Activated CD8-positive, alpha-beta memory T cell treated with anti-CD3 and anti-CD28 coated beads, Interleukin-2, amount 50 U/mL, for 1 hour (primary cell): ENCODE results near the gene PRPS2.

ENCODE experiments used
- DNase-seq: peaks from one replicate; pipeline ENCODE4 v3.0.0-alpha.2; 2020; ENCODE audit errors: extremely low read depth

Gene PRPS2

GRCh38 chrX:12791257-12792228 lies at the start of gene PRPS2:
TSS of gene PRPS2 (plus strand) at chrX:12791412. CDS start at chrX:12791498, 86 bp downstream.
- DNase-seq, result peak; percentile 45

DNA sequence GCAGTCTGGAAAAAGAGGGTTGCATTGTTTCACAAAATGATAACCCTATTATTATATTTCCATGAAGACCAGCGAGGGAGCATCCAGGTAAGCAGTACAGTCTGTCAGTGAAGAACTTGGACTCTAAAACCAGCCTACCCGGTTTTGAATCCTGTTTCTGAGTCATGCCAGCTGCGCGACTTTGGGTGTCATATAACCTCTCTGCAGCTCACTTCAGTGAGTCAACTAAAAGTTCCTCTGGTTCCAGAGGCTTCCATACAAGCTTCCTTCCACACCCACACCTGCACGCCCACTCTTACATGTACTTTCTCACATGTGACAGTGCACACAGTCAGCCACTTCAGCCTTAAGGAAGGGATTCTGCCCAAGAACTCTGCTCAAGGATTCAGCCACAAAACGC lies 49.8 kb upstream of the PRPS2 start:
- DNase-seq, result no peak

DNA sequence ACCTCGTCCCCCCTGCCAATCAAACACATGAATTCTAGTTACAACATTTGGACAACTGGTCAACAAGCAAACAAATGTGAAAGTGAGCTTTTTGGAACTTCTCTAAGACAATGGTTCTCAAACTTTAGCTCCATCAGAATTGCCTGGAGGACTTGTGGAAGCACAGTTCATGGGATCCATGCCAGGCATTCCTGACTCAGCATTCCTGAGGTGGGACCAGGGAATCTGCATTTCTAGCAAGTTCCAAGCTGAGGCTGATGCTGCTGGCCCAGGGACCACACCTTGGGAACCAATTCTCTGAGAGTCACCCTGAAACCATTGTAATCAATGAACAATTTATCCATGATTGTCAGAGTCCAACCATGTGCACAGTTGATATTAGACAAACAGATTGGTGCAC lies 43.8 kb upstream of the PRPS2 start:
- no peak for DNase-seq

- no peak for DNase-seq
These were observed 39.3 kb upstream of the PRPS2 start for GRCh38 chrX:12751887-12752286.

GRCh38 chrX:12753366-12753765 lies 37.8 kb upstream of the PRPS2 start:
- DNase-seq, result no peak

DNA sequence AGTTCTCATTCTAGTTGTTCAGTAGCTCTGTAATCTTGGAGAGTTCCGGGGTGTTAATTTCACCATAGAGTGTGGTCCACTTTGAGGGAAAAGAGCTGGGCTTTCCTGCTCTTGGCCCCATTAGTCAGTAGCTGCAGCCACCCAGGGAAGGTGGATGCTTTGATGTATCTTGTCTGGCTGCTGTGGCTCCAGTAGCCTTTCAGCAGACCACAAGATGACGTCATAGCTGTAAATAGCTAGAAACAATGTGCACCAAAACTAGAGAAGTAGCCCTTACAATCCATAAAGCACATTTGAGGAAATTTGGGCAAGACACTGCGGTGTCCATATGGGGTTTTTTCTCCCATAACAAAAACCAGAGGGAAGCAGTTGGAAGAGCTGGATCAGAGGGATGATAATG lies 32.9 kb upstream of the PRPS2 start:
- DNase-seq, result no peak

DNA sequence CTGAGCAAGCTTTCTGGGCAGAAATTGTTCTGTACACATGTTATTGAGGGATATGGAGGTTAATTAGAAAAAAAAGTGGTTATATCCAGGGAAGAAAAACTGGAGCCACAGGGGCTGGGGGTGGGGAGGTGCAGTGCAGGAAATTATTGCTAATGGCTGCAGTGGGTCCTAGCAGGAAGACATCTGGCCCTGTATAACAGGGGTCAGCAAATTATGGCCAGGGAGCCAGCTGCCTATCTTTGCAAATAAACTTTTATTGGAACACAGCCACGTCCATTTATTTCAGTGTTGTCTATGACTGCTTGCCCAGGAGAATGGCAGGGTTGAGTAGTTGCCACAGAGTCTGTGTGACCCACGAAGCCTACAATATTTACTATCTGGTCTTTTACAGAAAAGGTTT lies 23.4 kb upstream of the PRPS2 start:
- DNase-seq, result no peak

DNA sequence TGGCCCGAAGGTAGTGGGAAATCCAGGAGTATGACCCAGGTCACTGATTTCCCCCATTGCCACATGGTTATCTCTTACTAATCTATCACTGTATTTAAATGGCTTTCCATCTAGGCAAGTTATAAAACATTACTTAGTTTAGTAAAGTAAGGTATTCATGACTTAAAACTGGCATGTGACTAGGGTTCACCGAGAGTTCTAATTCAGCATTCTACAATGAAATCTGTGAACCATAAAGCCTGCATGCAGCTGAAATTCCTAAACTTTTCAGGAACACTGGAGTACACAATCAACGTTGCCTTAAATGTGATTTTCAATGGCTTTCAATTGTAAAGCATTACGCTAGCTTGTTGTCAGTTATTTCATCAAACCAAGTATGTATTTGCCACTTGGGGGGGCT lies 22.7 kb upstream of the PRPS2 start:
- DNase-seq, result no peak

DNA sequence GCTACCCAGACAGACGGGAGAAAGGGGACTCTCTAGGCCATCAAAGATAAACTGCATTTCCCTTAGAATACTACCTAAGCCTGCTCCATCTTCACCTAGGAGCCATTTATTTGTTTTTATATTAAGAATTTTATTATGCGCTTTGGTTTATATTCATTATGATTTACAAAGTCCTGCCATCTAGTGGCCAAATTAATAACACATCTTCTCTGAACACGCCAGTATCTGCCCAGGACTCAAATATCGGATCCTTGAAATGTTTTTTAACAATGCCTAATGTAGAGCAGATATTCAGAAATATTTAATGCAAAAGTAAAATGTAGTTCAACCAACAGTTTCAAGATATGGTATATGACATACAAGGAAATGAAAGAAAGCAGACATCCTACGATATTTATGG lies 20.8 kb upstream of the PRPS2 start:
- DNase-seq, result no peak

DNA sequence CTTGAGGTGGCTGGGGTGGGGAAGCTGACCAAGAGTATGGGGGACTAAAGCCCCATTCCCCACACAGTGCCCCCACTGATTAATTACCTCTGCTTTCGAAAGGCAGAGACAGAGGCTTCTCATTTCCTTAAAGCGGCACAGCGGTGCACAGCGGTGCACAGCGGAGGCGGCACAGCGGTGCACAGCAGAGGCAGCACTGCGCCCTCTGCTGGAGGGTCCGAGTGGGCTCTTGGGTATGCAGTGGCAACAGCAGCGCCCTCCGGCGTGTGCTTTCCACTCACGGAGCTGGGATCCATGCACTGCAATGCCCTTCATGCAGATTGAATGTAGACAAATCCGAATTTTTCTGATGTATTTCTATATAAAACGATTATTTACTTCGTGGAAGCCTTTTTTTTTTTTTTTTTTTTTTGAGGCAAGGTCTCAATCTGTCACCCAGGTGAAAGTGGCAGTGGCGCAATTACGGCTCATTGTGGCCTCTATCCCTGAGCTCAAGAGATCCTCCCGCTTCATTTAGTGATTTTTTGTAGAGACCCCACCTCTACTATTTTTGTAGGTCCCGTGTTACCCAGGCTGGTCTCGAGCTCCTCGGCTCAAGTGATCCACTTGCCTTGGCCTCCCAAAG lies 19.7 kb upstream of the PRPS2 start:
- DNase-seq, result no peak

DNA sequence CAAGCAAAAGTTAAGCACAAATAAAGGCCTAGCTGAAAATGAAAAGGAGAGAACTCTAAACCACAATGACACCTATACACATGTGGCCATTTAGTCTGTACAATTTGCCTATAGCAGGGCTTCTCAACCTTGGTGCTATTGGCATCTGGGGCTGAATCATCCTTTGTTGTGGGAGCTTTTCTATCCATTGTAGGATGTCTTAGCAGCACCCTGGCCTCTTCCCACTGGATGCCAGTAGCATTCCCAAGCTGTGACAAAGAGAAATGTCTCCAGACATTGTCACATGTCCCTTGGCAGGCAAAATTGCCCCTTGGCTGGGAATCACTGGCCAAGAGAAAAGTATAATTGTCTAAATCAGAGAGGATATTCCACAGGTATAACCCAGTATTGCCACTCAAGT lies 13.5 kb upstream of the PRPS2 start:
- no peak for DNase-seq

GRCh38 chrX:12779534-12779933 lies 11.7 kb upstream of the PRPS2 start:
- DNase-seq, result no peak

- DNase-seq, result no peak
These were observed 2.6 kb upstream of the PRPS2 start for GRCh38 chrX:12788645-12789044.

- no peak for DNase-seq
These were observed 1.2 kb upstream of the PRPS2 start for GRCh38 chrX:12789976-12790375.

DNA sequence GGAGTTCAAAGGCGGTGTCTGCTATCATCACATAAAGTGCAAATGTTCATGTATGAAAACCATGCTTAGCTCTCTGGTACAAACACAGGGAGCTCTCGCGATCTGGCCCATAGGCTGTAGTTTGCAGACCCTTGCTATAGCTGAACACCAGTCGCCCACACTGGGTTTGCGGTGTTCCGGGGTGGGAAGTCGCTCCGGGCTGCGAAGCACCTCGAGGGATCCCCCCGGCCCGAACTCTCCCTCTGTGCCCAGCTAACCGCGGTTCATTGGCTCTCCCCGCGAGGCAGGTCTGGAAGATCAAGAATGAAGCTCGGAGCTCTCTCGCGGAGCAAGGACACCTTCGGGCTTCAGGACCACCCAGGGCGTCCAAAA lies 341 bp upstream of the PRPS2 start:
- DNase-seq, result no peak

- no peak for DNase-seq
These were observed 1.5 kb downstream of the PRPS2 start for GRCh38 chrX:12792711-12793110.

DNA sequence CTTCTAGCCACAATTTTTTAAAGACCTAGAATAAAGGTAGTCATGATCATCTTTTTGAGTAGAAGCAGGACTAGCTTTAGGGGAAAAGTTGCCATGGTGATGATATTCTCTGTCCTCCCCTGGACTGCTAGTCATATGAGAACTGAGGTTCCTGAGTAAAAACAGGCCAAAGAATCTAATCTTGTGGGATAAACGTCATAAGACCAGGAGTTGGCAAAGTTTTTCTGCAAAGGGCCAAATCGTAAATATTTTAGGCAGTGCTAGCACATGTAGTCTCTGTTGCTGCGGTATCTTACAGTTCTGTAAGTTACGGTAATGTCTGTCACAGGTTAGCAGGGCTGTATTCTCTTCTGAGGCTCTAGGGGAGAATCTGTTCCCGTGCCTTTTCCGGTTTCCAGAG lies 3.4 kb downstream of the PRPS2 start:
- DNase-seq, result no peak

- DNase-seq, result no peak
These were observed 7.4 kb downstream of the PRPS2 start for GRCh38 chrX:12798601-12799000.

DNA sequence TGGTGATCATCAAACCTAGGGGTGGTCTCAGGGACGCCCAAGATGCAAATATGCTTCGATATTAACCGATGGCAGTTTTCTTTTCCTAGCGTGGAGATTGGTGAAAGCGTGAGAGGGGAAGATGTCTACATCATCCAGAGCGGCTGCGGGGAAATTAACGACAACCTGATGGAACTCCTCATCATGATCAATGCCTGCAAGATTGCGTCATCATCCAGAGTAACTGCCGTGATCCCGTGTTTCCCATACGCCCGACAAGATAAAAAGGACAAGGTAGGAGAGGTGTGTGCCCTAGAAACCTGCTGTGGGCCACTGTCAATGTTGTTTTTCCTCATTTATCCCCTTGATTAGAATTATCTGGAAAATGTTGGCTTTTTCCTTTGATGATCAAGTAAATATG lies 7.9 kb downstream of the PRPS2 start:
- DNase-seq, result no peak

DNA sequence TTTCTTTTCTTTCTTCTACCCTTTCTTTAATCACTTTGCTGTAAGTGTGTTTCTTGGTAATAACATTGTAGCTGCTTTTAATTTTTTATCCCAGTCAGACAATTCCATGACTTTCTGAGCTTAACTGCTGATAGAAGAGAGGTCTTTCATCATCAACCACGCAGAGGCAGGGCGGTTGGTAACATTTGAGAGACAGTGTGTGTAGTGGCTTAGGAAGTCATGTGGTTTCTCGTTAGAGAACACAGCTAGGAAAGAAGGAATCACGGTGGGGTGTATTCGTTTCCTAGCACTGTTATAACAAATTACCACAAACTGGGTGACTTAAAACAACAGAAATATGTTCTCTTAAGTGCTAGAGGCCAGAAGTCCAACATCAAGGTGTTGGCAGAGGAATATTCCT lies 11.5 kb downstream of the PRPS2 start:
- no peak for DNase-seq

- no peak for DNase-seq
These were observed 13.4 kb downstream of the PRPS2 start for GRCh38 chrX:12804655-12805054.

DNA sequence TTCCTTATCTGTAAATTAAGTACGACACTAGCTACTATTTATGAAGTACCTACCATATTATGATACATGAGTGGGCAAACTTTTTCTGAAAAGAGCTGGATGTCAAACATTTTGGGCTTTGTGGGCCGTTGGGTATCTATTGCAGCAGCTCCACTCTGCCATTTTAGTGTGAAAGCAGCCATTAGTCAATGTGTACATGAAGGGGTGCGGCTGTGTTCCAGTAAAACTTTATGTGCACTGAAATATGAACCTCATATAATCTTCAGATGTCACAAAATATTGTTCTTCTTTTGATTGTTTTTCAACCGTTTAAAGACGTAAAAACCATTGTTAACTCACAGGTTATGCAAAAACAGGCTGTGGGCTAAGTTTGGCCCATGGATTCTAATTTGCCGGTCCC lies 14.1 kb downstream of the PRPS2 start:
- no peak for DNase-seq

- DNase-seq, result no peak
These were observed 20.4 kb downstream of the PRPS2 start for GRCh38 chrX:12811658-12812057.
